Measurements from ENCODE around the gene TXNDC17.

GRCh38 chr17:6626616-6627015 lies 14.2 kb upstream of the TXNDC17 start:
- TF ChIP-seq, protein P1, sequence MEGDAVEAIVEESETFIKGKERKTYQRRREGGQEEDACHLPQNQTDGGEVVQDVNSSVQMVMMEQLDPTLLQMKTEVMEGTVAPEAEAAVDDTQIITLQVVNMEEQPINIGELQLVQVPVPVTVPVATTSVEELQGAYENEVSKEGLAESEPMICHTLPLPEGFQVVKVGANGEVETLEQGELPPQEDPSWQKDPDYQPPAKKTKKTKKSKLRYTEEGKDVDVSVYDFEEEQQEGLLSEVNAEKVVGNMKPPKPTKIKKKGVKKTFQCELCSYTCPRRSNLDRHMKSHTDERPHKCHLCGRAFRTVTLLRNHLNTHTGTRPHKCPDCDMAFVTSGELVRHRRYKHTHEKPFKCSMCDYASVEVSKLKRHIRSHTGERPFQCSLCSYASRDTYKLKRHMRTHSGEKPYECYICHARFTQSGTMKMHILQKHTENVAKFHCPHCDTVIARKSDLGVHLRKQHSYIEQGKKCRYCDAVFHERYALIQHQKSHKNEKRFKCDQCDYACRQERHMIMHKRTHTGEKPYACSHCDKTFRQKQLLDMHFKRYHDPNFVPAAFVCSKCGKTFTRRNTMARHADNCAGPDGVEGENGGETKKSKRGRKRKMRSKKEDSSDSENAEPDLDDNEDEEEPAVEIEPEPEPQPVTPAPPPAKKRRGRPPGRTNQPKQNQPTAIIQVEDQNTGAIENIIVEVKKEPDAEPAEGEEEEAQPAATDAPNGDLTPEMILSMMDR (IDR thresholded peaks at IDR 0.05) = no peak
- TF ChIP-seq ZFX (IDR thresholded peaks at IDR 0.05; ENCODE audit: borderline replicate concordance) = no peak
